IPS-11a (cell line): ENCODE measurements around the gene FAM174A.

ENCODE experiments used
- H3K4me3 ChIP-seq: one replicate; pipeline ENCODE4 v1.5.1; 2013; ENCODE audit warnings: low read depth, low read length, control low read depth

FAM174A gene

DNA sequence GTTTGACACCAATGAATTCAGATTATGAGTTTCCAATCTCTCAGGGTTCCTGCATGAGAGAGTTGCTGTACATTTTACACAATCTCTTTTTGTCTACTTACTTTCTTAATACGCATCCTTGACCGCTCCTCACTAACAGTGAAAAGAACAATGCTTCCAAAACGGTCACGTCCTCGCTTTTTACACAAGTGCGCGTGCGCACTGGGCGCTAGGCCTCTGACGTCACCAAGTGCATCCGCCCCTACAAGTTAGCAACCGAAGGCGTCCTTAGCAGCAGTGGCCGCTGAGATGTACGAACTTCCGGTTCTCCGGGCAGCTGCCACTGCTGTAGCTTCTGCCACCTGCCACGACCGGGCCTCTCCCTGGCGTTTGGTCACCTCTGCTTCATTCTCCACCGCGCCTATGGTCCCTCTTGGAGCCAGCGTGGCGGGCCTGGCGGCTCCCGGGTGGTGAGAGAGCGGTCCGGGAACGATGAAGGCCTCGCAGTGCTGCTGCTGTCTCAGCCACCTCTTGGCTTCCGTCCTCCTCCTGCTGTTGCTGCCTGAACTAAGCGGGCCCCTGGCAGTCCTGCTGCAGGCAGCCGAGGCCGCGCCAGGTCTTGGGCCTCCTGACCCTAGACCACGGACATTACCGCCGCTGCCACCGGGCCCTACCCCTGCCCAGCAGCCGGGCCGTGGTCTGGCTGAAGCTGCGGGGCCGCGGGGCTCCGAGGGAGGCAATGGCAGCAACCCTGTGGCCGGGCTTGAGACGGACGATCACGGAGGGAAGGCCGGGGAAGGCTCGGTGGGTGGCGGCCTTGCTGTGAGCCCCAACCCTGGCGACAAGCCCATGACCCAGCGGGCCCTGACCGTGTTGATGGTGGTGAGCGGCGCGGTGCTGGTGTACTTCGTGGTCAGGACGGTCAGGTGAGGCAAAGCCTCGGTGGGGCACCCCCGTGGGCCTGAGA, at the start of gene FAM174A:
Gene FAM174A, plus strand, starts transcription at position 315 of the 946 bp plus-strand sequence. Its CDS starts 157 bp downstream, at position 472.
- H3K4me3 ChIP-seq = peak within 1 kb of the TSS; percentile 69

DNA sequence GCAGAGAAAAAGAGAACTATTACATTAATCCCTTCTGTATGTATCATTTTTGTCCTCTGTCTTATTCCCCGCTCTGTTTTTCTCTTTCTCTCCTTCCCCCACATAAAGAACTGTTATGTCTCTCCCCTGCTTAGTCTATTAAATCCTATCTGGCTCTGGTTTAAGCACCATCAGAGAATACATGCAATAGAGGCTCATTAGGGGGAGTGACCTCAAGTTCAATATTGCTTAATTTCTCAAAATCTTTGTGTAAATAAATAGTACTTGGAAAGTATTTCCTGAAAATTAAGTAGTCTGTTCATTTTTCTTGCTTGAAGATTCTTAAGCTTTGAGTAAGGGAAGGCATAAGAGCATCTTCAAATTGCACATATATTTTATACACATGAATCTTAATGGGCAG, 41.2 kb upstream of the FAM174A start:
- no peak overlapping the region for H3K4me3 ChIP-seq

DNA sequence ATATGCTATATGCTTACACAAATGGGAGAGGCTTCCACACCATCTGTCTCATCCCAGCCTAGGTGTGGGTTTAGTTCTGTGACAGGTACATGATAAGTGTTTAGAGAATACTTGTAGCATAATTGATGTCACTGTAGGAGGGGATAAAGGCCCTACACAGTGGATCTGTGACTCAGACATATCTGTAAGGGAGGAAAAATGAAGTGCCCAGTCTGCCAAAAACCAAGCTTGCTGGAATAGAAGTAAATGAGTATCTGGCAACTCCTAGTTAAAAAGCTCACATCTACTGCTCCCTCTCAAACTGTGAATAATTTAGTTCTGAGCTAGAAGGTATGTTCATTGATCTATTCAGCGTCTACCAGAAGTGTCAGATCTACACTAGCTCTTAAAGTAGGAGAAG, 38.9 kb upstream of the FAM174A start:
- H3K4me3 ChIP-seq = no peak overlapping the region

DNA sequence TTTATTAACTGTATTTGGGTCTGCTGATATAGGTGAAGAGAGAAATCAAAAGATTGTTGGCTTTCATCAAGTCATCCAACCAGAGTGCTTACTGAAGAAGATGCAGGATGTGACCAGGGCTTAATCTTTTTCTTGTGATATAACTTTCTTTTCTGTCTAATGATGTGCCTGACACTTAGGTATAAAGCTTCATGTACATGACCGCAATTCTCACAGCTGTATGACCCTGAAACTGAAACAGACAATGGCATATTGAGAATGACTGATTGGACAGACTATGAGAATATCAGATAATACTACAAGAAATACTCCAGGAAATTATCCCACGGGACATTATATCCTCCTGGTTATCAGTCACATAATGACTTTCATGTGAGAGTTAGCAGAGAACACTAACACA, 32.5 kb upstream of the FAM174A start:
- H3K4me3 ChIP-seq = no peak overlapping the region

DNA sequence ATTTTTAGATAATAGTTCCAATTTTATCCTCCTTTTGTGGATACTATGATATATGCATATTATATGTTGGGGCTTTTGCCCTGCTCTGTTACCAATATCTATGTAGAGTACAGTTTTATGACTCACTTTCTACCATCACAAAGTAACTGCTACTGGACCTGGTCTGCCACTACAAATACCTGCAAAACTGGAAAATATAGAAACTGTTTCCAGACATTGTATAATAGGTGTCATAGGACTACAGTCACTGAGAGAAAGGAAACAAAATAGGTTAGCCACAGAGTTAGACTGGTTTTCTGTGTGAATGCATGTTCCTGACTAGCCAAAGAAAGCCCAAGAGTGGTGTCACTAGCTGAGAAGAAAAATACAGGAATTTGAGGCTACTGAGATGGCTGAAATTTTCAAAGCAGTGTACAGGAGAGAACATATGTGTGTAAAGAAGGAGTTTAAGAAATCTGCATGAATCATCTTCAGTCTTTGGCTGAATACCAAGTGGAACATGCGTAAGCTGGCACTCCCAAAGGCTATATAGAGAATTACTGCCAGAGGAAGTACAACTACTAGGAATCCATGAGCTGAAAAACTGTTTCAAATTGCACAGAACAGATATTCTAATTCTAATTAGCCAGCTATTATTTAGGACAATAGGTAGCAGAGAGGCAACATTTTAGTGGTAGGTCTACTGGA, 29.0 kb upstream of the FAM174A start:
- no peak overlapping the region for H3K4me3 ChIP-seq

DNA sequence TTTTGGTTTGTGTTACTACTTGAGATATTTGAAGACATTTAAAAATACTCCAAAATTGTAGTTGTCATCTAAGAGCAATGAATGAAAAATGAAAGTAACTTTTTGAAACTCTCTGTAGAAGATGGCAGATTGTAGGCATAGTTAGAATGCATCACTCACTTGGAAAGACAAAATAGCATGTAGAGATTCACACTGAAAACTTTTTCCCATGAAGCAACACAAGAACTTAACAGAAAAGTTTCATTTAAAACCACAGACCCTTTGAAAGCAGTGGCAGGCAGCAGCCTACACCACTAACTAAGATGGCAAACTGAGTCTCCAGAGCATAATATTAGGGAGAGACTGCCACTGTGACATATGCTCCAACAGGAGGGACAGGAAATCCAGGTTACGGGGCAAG, 18.9 kb upstream of the FAM174A start:
- no peak overlapping the region for H3K4me3 ChIP-seq

DNA sequence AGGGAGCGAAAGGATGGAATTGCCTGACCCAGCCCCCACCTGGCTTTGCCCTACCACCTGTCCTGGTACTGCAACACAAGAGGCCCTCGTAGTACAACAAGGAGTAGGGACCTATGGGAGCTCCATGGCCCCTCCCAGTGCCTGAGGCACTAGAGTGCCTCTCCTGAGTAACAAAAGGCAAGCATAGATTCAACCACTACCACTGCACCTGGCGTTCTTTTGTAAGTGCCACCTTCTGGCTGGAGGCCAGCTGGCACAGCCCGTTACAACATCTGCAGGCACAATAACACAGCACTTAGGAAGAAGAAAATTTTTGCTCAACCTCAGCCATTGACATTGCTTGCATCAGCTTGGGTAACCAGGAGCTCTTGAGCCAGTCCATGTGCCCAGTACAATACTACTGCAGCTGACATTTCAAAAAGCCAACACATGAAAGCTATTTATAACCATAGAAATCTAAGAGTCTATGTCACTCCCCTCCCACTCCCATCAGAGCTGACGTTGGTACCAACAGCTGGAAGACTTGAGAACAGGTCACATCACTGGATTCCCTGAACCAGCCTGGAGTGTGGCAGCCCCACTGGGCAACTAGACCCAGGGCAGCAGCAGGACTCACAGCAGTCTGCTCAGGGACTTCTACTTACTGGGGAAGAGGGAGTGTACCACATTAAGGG, 17.7 kb upstream of the FAM174A start:
- no peak overlapping the region for H3K4me3 ChIP-seq

DNA sequence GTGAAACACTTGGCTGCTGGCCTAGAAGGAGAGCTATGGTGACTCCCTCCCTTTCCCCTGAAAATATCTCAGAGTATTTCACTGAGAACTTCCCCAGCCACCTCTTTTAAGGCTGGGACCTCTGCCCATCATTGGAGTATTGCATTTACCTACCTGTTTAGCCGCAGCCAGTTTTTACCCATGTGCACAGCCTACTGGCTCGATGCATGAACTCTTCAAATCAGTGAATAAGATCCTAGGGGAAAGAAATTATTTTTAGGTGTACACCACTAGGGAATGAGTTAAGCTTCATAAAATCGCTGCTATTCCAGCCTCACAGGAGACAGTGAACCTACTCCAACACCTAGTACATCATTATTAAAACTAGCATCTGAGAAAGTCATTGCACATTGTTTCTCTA, 16.8 kb upstream of the FAM174A start:
- H3K4me3 ChIP-seq = no peak overlapping the region

DNA sequence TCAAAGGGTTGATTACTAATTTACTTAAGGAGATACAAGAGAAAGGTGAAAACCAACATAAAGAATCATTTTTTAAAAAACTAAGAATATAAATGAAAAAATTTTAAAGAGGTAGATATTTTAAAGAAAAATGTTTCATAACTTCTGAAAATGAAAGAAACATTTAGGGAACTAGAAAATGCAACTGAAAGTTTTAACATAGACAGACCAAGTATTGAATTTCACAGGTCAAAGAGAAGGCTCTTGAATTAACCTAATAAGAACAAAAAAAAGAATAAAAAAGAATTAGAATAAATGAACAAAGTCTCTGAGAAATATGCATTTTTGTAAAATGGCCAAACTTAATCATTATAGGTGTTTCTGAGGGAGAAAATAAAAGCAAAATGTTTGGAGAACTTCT, 16.1 kb upstream of the FAM174A start:
- no peak overlapping the region for H3K4me3 ChIP-seq

DNA sequence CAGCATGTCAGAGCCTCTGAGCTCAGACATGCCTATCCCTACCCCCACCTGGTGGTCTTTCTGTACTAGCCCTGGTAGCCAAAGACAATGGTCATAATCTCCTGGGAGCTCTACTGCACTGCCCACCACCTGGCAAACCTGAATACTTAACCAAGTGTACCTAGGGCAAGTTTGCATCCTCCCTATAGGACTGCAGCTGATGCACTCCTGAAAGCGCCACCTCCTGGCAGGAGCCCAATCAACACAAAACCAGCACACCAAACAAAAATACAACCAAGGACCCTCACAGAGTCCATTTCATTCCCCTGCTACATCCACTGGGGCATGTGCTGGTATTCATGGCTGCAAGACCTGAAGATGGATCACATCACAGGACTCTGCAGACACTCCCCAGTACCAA, 14.8 kb upstream of the FAM174A start:
- H3K4me3 ChIP-seq = no peak overlapping the region

DNA sequence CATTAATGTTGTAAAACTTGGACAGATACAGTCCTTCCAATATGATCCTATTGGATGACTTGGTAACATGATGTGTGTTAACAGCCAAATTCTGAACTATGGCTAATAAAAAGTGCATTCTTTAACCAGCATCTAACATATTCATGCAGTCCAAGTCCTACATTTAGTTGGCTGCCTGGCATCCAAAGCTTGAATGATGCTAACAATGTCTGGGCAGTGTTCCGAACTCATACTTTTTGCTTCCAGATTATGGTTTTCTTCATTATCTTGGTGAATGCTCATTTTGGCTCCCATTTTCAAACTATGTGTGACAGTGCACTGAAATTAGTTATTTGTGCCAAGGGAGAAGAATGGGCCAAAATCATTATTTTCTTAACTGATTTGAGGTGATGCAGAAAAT, 2.8 kb downstream of the FAM174A start:
- no peak overlapping the region for H3K4me3 ChIP-seq

DNA sequence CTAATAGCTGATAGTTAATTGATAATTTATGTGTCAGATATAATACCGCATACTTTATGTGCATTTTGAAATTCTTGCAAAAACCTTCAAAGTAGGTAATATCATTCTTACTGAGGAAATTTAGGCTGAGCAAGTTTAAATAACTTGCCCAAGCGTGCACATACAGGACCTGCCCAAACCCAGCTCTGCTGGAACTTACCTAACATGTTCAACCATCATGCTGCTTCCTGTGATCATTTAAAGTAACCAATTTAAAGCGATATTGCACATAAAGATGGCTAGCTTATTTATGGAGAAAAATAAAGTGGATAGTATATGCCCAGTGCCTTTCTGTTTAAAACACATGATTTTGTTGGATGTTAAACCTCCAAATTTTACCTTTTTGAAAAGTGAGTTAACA, 4.3 kb downstream of the FAM174A start:
- H3K4me3 ChIP-seq = no peak overlapping the region

DNA sequence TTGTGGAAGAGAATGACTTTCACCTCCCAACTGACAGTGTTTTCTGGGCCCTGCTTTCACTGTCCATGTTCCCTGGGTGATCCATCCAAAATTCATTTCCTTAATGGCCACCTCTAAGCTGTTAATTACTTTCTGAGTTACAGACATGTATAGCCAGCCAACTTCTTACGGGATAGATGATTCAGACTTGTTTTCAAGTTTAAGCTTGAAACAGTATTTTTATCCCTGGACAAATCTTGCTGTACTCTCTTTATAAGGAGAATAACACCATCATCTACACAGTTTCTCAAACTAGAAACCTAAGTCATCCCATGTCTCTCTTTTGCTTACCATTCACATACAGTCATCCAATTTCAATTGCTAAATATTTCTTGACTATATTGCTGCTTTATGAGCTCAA, 6.9 kb downstream of the FAM174A start:
- H3K4me3 ChIP-seq = no peak overlapping the region

DNA sequence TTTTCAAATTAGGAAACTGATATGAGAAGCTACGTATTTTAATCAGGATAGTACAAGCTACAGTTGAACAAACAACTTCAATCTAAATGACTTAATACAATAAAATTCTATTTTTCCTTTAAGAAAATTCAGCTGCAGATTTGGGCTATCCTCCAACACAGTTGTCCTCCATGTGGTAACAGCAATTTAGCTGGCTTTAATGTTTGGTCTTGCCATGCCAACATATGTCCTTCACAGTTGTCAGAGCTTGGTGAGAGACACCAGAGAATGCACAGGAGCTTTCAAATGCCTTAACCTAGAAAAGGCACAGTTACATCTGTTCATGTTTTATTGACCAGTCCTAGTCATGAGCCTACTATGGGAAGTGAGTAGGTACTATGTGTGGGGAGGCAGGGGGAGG, 10.8 kb downstream of the FAM174A start:
- no peak overlapping the region for H3K4me3 ChIP-seq

DNA sequence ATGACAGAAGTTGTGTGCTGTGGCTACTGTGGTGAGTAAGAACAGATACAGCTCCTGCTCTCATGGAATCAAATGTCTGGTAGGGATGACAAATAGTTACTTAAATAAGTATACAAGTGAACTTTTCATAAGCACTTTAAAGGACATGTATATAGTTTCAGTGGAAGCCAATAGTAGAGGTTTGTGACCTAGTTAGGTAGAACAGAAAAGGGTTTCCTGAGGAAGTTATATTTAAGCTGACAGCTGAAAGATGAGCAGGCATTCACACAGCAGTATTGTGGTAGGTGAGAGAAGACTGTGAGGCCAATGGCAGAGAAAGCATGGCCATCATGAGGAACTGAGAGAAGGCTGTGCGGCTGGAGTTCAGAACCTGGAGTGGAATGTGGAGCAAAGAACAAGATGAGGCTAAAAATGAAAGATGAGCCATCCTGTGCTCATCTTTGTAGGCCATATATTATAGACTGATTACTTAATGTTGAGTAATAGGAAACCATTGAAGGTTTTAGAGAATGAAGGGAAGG, 15.4 kb downstream of the FAM174A start:
- H3K4me3 ChIP-seq = no peak overlapping the region

DNA sequence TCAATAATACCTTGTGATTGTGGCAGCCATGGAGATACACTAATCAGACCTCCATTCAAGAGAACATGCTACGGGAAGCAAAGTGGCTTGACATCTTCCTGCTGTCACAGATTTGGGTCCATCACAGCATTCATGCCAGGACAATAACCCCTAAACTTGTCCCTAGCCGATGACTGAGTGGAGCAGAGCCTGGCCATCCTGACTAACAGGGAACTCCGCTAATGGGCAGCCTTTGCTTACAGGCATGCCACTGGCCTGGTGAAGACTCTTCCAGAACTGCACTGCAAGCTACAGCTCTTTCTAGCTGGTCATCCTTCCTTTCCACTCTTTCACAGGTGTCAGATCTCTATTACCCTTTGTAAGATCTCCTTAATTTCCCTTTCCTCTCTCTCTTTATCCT, 16.0 kb downstream of the FAM174A start:
- H3K4me3 ChIP-seq = no peak overlapping the region

DNA sequence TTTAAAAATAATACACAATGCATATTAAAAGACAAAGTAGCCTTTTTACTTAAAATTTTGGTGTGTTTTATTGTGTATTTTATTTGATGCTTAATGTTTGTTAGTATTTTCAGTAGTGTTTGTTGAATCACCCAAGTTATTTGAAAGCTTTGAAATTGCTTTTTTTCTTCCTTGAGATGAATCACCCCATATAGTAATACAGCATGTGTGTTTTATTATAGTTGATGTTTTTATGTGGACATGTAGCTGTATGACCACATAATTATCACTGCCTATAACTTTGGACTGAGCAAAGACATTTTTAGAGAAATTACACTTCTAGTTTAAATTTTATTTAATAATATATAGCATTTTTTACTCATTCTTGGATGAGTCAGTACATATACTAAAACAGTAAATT, 18.0 kb downstream of the FAM174A start:
- no peak overlapping the region for H3K4me3 ChIP-seq

DNA sequence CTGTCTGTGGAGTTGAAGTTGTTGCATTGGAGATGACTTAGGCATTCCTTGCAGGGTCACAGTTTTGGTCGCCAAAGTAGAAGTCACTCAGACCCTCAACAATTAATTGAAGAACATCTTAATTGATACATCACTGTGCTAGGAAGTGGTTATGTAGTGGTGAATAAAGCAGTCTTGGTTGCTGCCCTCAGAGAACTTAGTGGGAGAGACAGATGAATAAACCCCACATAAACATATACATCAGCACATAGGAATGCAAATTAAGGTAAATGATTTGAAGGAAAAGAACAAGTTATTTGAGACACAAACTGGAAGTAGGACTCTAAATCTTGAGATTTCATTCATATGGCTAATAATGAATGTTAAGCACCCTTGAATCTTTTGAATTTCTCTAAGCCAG, 25.7 kb downstream of the FAM174A start:
- no peak overlapping the region for H3K4me3 ChIP-seq

DNA sequence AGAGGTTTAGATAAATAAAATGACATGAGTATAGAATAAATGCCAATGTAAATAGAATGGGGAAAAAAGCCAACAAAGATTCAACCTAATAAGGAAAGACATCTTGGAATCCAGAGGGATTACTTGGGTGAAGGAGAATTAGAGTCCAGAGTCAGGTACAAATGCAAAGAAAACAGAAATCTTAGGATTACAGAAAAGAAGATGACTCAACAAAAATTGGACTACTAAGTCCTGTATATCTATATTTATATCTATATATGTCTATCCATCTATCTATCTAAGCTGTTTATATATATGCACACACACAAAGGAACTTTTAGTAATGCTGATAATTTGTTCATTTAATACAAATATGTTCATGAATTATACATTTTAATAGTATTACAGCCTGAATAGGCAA, 27.6 kb downstream of the FAM174A start:
- H3K4me3 ChIP-seq = no peak overlapping the region

DNA sequence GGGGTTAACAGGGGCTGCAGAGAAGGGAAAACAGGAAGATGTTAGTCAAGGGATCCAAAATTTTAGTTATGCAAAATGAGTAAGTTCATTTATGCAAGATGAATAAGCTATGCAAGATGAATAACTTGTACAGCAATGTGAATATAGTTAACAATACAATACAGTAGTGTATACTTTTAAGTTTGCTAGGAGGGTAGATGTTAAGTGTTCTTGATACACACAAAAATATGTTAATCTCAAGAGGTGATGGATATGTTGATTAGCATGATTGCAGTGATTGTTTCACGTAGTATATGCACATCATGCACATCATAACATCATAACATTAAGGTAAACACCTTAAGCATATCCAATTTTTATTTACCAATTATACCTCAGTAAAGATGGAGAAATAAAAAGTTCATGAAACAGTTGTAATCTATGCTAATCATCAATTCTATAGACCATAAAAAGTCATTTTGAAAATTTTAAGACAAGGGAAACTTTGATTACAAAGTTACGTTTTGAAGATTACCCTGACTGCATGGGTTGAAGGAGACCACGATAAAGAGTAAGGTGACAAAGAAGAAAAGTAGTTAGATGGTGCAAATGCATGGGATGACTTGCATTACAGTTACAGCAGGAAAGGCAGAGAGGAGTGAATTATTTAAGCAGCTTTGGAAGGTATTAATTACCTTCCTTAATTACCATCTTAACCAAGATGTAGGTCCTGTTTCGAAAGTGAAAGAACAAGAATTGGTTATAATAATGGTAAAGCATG, 31.4 kb downstream of the FAM174A start:
- H3K4me3 ChIP-seq = no peak overlapping the region

DNA sequence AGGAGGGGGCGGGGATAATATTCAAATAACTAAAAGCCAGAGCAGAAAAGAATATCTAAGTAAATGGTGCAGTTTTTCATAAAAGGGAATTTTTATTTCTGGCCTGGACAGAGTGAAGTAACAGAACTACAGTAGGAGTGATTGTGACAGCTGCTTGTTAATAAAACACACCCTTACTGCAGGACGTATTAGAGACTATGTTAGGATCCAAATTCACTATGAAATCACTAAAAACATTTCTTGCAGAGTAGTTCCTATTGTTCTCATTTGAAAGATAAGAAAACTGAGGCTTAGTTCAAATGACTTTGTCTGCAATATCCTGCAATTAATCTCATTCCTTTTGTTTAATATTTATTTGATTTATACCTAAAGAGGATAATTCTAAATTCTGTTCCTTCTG, 39.5 kb downstream of the FAM174A start:
- no peak overlapping the region for H3K4me3 ChIP-seq
